PC-9 (cell line): ENCODE results near the gene CMKLR1. TPM values are rescaled to one million over a fixed set of nuclear protein-coding genes. Genes with fewer than 3 reads are reported as not detected.

Experiments used
- BruUV-seq: library from RNA; stranded (reverse); fragments of 400-500 nt; replicated peaks from 2 replicates; lab custom pipeline; 2021; lab: Mats Ljungman, UMichigan
- CTCF ChIA-PET: fragments of 300-600 bp; sonication (Branson Sonifier 250); formaldehyde crosslinking; loops from one replicate; lab custom pipeline; 2022; ENCODE audit warnings: antibody characterized with exemption; lab: Charles Lee
- POLR2A ChIA-PET: fragments of 300-600 bp; sonication (Branson Sonifier 250); formaldehyde crosslinking; loops from one replicate; lab custom pipeline; 2022; ENCODE audit warnings: antibody characterized with exemption; ENCODE audit not compliant: unreplicated experiment; lab: Charles Lee
- DNase-seq, 2 experiments: peaks; one replicate each; pipeline versions ENCODE4 v3.0.0 to v3.0.0-alpha.2; 2015 to 2022; ENCODE audit warnings: mixed read lengths in 1 of 2
- H2AFZ ChIP-seq: fragments of 200-600 bp; sonication (generic); 2 replicates; pipeline ENCODE4 v1.8.1; 2017; ENCODE audit warnings: antibody characterized with exemption
- H3F3A ChIP-seq: fragments of 200-600 bp; sonication (generic); 2 replicates; pipeline ENCODE4 v1.8.1; 2017; ENCODE audit warnings: antibody characterized with exemption, mild to moderate bottlenecking, low read depth; ENCODE audit not compliant: insufficient read depth
- H3K27ac ChIP-seq: fragments of 200-600 bp; sonication (generic); 2 replicates; pipeline ENCODE4 v1.6.1; 2016; ENCODE audit warnings: mixed run types
- H3K27me3 ChIP-seq: fragments of 200-600 bp; sonication (generic); 2 replicates; pipeline ENCODE4 v1.6.1; 2016; ENCODE audit warnings: low read depth, mixed run types; ENCODE audit not compliant: insufficient read depth
- H3K36me3 ChIP-seq: fragments of 200-600 bp; sonication (generic); 2 replicates; pipeline ENCODE4 v1.6.1; 2016; ENCODE audit warnings: low read depth, mixed run types
- H3K4me1 ChIP-seq: fragments of 200-600 bp; sonication (generic); replicated peaks from 2 replicates; pipeline ENCODE4 v1.6.1; 2016; ENCODE audit warnings: mixed run types; ENCODE audit not compliant: insufficient read depth
- H3K4me2 ChIP-seq: fragments of 200-600 bp; sonication (generic); 2 replicates; pipeline ENCODE4 v1.6.1; 2017; ENCODE audit warnings: mixed run types
- H3K4me3 ChIP-seq: fragments of 200-600 bp; sonication (generic); 2 replicates; pipeline ENCODE4 v1.6.1; 2016; ENCODE audit warnings: mixed run types
- H3K79me2 ChIP-seq: fragments of 200-600 bp; sonication (generic); 2 replicates; pipeline ENCODE4 v1.6.1; 2017; ENCODE audit warnings: low read depth, mixed run types
- H3K9me2 ChIP-seq: fragments of 200-600 bp; sonication (generic); 2 replicates; pipeline ENCODE4 v1.8.1; 2017; ENCODE audit warnings: mild to moderate bottlenecking; ENCODE audit not compliant: insufficient read depth
- H3K9me3 ChIP-seq: fragments of 200-600 bp; sonication (generic); 2 replicates; pipeline ENCODE4 v1.8.1; 2016; ENCODE audit warnings: low read depth; ENCODE audit not compliant: insufficient read depth
- H4K20me1 ChIP-seq: fragments of 200-600 bp; sonication (generic); 2 replicates; pipeline ENCODE4 v1.8.1; 2017; ENCODE audit not compliant: insufficient read depth
- CTCF ChIP-seq: fragments of 200-600 bp; sonication (generic); conservative IDR thresholded peaks from 2 replicates; pipeline ENCODE4 v1.6.1; 2017; ENCODE audit warnings: mixed run types, antibody characterized with exemption, mild to moderate bottlenecking, moderate library complexity
- EZH2 ChIP-seq: fragments of 200-600 bp; sonication (generic); IDR thresholded peaks from 2 replicates; pipeline ENCODE4 v1.8.0; 2017; ENCODE audit warnings: antibody characterized with exemption, low read depth
- intact Hi-C: fragments of 100-400 bp; cut with micrococcal nuclease; formaldehyde crosslinking; loops from one replicate; pipeline ENCODE4 v1.10.0; 2022; ENCODE audit not compliant: unreplicated experiment
- total RNA-seq: library from RNA; stranded (reverse); gene quantifications from 2 replicates; pipeline ENCODE4 v1.2.3, GENCODE V29; 2021

CMKLR1 gene
- total RNA-seq, 1 experiment from 2014 or later: not detected

GRCh38 chr12:108296945-108297344 is 42.2 kb downstream of the CMKLR1 start:
- DNase-seq: no peak
- Histone ChIP-seq H3K27me3 (peaks cover 45% of the 10 kb centered on the region), H4K20me1 (no peaks in the 10 kb centered on the region), H3K27ac (no peak overlapping the region), H2AFZ (no peak overlapping the region), H3K9me3 (no peaks in the 10 kb centered on the region), H3K4me3 (no peak overlapping the region), H3K79me2 (no peaks in the 10 kb centered on the region), H3K36me3 (no peaks in the 10 kb centered on the region), H3K4me1 (no peaks in the 10 kb centered on the region), H3K9me2 (no peaks in the 10 kb centered on the region), H3K4me2 (no peak overlapping the region), H3F3A (no peaks in the 10 kb centered on the region)
- POLR2A ChIA-PET: no interaction called here
- BruUV-seq: no TSS peak
- TF ChIP-seq EZH2 (no peak), CTCF (no peak)
- CTCF ChIA-PET: no interaction called here
- intact Hi-C loops: no loop called here

GRCh38 chr12:108295641-108296040 is 43.5 kb downstream of the CMKLR1 start:
- H3K4me2 ChIP-seq: no peak overlapping the region
- no peaks in the 10 kb centered on the region for H3F3A ChIP-seq
- H3K9me2 ChIP-seq: no peaks in the 10 kb centered on the region
- H3K79me2 ChIP-seq: no peaks in the 10 kb centered on the region
- CTCF ChIA-PET: no interaction called here
- peaks cover 48% of the 10 kb centered on the region; the same call in 1 of the 2 replicates for H3K27me3 ChIP-seq
- no TSS peak for BruUV-seq
- no peaks in the 10 kb centered on the region for H4K20me1 ChIP-seq
- H3K27ac ChIP-seq: no peak overlapping the region
- H2AFZ ChIP-seq: no peak overlapping the region
- no peak overlapping the region for H3K4me3 ChIP-seq
- intact Hi-C loops: no loop called here
- TF ChIP-seq CTCF (no peak), EZH2 (no peak)
- no peaks in the 10 kb centered on the region for H3K9me3 ChIP-seq
- H3K36me3 ChIP-seq: no peaks in the 10 kb centered on the region
- H3K4me1 ChIP-seq: no peaks in the 10 kb centered on the region
- POLR2A ChIA-PET: no interaction called here
- DNase-seq: no peak

GRCh38 chr12:108289350-108290161 is 49.6 kb downstream of the CMKLR1 start:
- CTCF ChIA-PET: no interaction called here

More at GRCh38 chr12:108289350-108290161, 49.6 kb downstream of the CMKLR1 start:
- POLR2A ChIA-PET: no interaction called here
- H3K4me1 ChIP-seq: no peaks in the 10 kb centered on the region
- no peaks in the 10 kb centered on the region for H3K36me3 ChIP-seq
- no peaks in the 10 kb centered on the region for H3K79me2 ChIP-seq
- no peak overlapping the region for H2AFZ ChIP-seq
- H3F3A ChIP-seq: no peaks in the 10 kb centered on the region
- TF ChIP-seq EZH2 (no peak), CTCF (no peak)
- H4K20me1 ChIP-seq: no peaks in the 10 kb centered on the region
- intact Hi-C loops: no loop called here
- no peaks in the 10 kb centered on the region for H3K9me2 ChIP-seq
- H3K9me3 ChIP-seq: no peaks in the 10 kb centered on the region
- no peak overlapping the region for H3K27ac ChIP-seq
- no TSS peak for BruUV-seq
- H3K4me3 ChIP-seq: no peak overlapping the region
- H3K4me2 ChIP-seq: no peak overlapping the region
- peaks cover 39% of the 10 kb centered on the region; the same call in 1 of the 2 replicates for H3K27me3 ChIP-seq
- no peak for DNase-seq
